AG10803 (cell line): Measurements from ENCODE around the gene VAC14.

Experiments
- DNase-seq: peaks from one replicate; pipeline ENCODE4 v3.0.0; 2010; ENCODE audit warnings: low read depth
- H3K4me3 ChIP-seq: 2 replicates; pipeline ENCODE4 v1.5.1; 2011; ENCODE audit warnings: mild to moderate bottlenecking, low read length, control low read depth
- TF ChIP-seq, protein P1 (sequence below): conservative IDR thresholded peaks from 2 replicates; pipeline ENCODE4 v1.5.1; 2011; ENCODE audit warnings: mild to moderate bottlenecking, low read length, control low read depth, inconsistent platforms

The VAC14 gene

GRCh38 chr16:70753228-70753627 lies 47.7 kb downstream of the VAC14 start:
- no peak overlapping the region for H3K4me3 ChIP-seq
- TF ChIP-seq, protein P1, sequence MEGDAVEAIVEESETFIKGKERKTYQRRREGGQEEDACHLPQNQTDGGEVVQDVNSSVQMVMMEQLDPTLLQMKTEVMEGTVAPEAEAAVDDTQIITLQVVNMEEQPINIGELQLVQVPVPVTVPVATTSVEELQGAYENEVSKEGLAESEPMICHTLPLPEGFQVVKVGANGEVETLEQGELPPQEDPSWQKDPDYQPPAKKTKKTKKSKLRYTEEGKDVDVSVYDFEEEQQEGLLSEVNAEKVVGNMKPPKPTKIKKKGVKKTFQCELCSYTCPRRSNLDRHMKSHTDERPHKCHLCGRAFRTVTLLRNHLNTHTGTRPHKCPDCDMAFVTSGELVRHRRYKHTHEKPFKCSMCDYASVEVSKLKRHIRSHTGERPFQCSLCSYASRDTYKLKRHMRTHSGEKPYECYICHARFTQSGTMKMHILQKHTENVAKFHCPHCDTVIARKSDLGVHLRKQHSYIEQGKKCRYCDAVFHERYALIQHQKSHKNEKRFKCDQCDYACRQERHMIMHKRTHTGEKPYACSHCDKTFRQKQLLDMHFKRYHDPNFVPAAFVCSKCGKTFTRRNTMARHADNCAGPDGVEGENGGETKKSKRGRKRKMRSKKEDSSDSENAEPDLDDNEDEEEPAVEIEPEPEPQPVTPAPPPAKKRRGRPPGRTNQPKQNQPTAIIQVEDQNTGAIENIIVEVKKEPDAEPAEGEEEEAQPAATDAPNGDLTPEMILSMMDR = no peak
- no peak for DNase-seq

DNA sequence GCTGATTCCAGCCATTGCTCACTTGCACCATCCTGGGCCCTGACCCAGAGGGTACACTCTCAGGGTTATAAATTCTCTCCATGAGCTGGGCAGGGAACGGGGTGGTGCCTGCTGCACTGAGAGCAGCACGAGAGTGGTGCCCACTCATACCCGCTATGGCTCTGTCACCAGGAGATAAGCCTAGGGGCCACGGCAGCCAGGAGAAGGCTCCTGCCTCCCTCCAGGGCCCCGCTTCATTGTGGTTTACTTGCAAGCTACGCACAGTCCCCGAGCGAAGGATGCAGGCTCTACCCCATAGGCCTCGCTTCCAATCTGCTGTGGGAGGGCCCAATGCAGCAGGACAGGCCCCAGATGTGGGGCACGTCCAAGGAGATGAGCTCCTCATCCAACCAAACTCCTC lies 48.5 kb downstream of the VAC14 start:
- no peak for DNase-seq
- TF ChIP-seq, protein P1 = no peak

DNA sequence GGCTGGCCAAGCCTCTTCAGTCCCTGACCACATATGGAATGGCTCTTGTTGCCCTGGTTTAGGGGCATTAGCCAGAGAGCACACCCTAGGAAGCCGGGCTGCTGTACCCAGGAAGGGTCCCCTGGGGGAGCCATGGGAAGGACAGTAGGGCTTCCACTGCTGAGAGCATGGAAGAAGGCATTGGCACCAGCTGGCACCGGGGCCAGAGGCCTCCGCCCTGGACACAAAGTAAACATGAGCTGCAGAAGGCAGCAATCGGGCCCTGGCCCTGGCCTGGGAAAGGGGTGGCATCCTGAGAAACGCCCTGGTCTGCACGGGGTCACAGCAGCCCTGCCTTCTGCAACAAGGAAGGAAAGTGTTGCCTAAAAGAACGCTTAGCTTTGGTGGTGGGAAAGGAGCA lies 49.4 kb downstream of the VAC14 start:
- no peak for DNase-seq
- H3K4me3 ChIP-seq = no peak overlapping the region
- TF ChIP-seq, protein P1 = no peak

More for the DNA sequence above, 48.5 kb downstream of the VAC14 start:
- H3K4me3 ChIP-seq = no peak overlapping the region

DNA sequence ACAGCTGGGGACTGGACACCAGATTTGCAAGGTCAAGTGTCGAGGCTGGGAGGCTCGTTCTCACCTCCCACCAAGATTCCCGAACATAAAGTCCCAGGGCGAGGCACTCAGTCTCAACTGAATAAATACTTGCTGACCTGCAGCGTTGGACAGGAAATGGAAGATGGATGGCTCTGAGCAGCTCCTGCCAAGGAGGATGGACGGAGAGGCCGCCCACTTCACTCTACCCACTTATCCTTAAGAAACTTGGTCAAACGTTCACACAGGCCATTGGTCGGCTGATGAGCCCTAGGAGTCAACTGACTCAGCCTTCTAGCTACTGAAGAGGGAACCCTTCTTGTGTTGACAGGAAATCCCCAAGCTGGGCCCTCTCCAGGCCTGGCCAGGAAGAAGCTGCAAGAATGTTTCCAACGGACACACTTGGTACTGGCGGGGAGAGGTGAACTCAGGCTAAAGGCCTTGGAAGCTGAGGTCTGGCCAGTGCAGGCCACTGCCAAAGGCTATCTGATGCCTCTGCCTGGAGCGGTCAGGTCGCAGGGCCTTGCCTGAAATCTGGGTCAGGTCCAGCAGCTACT lies 50.0 kb downstream of the VAC14 start:
- no peak overlapping the region for H3K4me3 ChIP-seq
- TF ChIP-seq, protein P1 = peak; percentile 14; the same call in 1 of the 2 replicates
- peak; percentile 91 for DNase-seq

GRCh38 chr16:70749681-70750601 lies 51.0 kb downstream of the VAC14 start:
- no peak overlapping the region for H3K4me3 ChIP-seq
- TF ChIP-seq, protein P1 = no peak
- DNase-seq = no peak

DNA sequence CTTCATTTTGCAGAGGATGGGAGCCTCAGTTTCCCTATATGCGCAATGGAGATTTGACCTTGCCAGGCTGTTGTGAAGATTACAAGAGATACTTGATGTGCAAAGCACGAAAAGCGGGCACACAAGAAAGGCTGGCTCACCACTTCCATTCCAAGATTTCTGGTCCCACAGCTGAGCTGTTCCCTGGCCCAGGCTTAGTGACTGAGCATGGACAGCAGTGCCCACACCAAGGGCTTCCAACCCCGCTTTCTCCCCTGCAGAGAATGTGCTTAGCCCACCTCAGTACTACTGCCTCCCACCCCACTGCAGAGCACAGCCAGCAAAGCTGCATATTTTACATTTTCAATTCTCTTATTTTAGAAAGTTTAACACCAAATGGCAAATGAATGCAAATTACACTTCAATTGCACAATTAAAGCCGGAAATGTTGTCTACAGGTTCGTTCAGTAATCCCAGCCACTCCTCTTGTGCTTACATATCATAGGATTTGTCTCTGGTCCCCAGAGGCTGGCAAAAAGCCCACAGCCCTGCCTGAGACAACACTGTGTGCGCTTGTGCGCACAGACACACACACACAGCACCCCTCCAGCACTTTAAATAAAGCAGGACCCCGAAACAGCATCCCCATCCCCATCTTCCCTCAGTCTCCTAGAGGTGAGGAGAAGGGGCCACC lies 51.8 kb downstream of the VAC14 start:
- no peak for DNase-seq
- TF ChIP-seq, protein P1 = no peak
- H3K4me3 ChIP-seq = no peak overlapping the region
